ENCODE data around the gene CCDC194. TPM values are rescaled to one million over a fixed set of nuclear protein-coding genes. Genes with fewer than 3 reads are reported as not detected.

CCDC194 gene
- total and polyA plus RNA-seq, 2 of the 13 experiments (the other 11 are each of a cell fraction or from before 2014, with no cell fraction given), result 0.13 to 0.21 TPM

DNA sequence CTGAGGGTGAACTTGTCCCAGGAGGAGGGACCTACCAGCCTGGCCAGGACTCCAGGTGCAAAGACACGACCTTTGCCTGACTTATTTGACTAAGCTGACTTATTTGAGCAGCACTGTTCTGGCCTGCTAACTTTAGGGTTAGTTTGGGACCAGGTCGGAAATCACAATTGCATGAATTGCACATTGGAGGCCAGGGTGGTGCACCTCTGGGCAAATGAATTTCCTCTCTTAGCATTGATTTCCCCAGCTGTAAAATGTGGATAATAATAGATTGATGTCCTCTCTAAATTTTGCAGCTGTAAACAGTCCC, 12.8 kb upstream of the CCDC194 start (continued):
- TF ChIP-seq, protein P1, sequence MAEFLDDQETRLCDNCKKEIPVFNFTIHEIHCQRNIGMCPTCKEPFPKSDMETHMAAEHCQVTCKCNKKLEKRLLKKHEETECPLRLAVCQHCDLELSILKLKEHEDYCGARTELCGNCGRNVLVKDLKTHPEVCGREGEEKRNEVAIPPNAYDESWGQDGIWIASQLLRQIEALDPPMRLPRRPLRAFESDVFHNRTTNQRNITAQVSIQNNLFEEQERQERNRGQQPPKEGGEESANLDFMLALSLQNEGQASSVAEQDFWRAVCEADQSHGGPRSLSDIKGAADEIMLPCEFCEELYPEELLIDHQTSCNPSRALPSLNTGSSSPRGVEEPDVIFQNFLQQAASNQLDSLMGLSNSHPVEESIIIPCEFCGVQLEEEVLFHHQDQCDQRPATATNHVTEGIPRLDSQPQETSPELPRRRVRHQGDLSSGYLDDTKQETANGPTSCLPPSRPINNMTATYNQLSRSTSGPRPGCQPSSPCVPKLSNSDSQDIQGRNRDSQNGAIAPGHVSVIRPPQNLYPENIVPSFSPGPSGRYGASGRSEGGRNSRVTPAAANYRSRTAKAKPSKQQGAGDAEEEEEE (CRISPR knock-in tag; IDR thresholded peaks at IDR 0.05; ENCODE audit: borderline replicate concordance), result no peak
- TF ChIP-seq HNF4A (CRISPR knock-in tag; IDR thresholded peaks at IDR 0.05) (no peak), MEF2D (CRISPR knock-in tag; IDR thresholded peaks at IDR 0.05) (no peak), RARG (CRISPR knock-in tag; IDR thresholded peaks at IDR 0.05; ENCODE audit: low read depth) (no peak), GABPB1 (CRISPR knock-in tag; IDR thresholded peaks at IDR 0.05) (no peak), GATAD2A (CRISPR knock-in tag; IDR thresholded peaks at IDR 0.05) (no peak), PPARG (CRISPR knock-in tag; conservative IDR thresholded peaks at IDR 0.05) (peak; percentile 74), ZNF256 (CRISPR knock-in tag; conservative IDR thresholded peaks at IDR 0.05) (no peak), ZMYM2 (CRISPR knock-in tag; IDR thresholded peaks at IDR 0.05) (no peak), ZNF24 (IDR thresholded peaks at IDR 0.05) (no peak), SMYD3 (CRISPR knock-in tag; IDR thresholded peaks at IDR 0.05) (no peak), ZNF274 (CRISPR knock-in tag; IDR thresholded peaks at IDR 0.05) (no peak), ZNF781 (CRISPR knock-in tag; IDR thresholded peaks at IDR 0.05; ENCODE audit: borderline replicate concordance, not compliant biosample characterization) (no peak), ZKSCAN8 (CRISPR knock-in tag; IDR thresholded peaks at IDR 0.05; ENCODE audit: borderline replicate concordance) (no peak), DR1 (CRISPR knock-in tag; IDR thresholded peaks at IDR 0.05) (no peak), ELF1 (CRISPR knock-in tag; IDR thresholded peaks at IDR 0.05) (no peak), ONECUT2 (CRISPR knock-in tag; IDR thresholded peaks at IDR 0.05) (no peak), ZSCAN31 (CRISPR knock-in tag; IDR thresholded peaks at IDR 0.05; ENCODE audit: low read depth) (0 out of 2 replicates have a peak, but pooled peaks have one; percentile 1), PHB2 (IDR thresholded peaks at IDR 0.05; ENCODE audit: partially characterized antibody) (no peak), ZMYM4 (CRISPR knock-in tag; IDR thresholded peaks at IDR 0.05) (0 out of 2 replicates have a peak, but pooled peaks have one; percentile 3), SCMH1 (CRISPR knock-in tag; IDR thresholded peaks at IDR 0.05; ENCODE audit: borderline replicate concordance) (no peak), RFX3 (CRISPR knock-in tag; IDR thresholded peaks at IDR 0.05) (no peak), TP53 (CRISPR knock-in tag; conservative IDR thresholded peaks at IDR 0.05) (no peak), RCOR2 (CRISPR knock-in tag; IDR thresholded peaks at IDR 0.05) (no peak)
- TF ChIP-seq, protein P2, sequence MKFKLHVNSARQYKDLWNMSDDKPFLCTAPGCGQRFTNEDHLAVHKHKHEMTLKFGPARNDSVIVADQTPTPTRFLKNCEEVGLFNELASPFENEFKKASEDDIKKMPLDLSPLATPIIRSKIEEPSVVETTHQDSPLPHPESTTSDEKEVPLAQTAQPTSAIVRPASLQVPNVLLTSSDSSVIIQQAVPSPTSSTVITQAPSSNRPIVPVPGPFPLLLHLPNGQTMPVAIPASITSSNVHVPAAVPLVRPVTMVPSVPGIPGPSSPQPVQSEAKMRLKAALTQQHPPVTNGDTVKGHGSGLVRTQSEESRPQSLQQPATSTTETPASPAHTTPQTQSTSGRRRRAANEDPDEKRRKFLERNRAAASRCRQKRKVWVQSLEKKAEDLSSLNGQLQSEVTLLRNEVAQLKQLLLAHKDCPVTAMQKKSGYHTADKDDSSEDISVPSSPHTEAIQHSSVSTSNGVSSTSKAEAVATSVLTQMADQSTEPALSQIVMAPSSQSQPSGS (CRISPR knock-in tag; IDR thresholded peaks at IDR 0.05), result no peak
- TF ChIP-seq, protein P3, sequence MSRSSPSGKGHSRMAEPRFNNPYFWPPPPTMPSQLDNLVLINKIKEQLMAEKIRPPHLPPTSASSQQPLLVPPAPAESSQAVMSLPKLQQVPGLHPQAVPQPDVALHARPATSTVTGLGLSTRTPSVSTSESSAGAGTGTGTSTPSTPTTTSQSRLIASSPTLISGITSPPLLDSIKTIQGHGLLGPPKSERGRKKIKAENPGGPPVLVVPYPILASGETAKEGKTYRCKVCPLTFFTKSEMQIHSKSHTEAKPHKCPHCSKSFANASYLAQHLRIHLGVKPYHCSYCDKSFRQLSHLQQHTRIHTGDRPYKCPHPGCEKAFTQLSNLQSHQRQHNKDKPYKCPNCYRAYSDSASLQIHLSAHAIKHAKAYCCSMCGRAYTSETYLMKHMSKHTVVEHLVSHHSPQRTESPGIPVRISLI (CRISPR knock-in tag; IDR thresholded peaks at IDR 0.05; ENCODE audit: borderline replicate concordance), result no peak
- TF ChIP-seq, protein P4, sequence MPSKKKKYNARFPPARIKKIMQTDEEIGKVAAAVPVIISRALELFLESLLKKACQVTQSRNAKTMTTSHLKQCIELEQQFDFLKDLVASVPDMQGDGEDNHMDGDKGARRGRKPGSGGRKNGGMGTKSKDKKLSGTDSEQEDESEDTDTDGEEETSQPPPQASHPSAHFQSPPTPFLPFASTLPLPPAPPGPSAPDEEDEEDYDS (CRISPR knock-in tag; IDR thresholded peaks at IDR 0.05), result no peak
- TF ChIP-seq, protein P5, sequence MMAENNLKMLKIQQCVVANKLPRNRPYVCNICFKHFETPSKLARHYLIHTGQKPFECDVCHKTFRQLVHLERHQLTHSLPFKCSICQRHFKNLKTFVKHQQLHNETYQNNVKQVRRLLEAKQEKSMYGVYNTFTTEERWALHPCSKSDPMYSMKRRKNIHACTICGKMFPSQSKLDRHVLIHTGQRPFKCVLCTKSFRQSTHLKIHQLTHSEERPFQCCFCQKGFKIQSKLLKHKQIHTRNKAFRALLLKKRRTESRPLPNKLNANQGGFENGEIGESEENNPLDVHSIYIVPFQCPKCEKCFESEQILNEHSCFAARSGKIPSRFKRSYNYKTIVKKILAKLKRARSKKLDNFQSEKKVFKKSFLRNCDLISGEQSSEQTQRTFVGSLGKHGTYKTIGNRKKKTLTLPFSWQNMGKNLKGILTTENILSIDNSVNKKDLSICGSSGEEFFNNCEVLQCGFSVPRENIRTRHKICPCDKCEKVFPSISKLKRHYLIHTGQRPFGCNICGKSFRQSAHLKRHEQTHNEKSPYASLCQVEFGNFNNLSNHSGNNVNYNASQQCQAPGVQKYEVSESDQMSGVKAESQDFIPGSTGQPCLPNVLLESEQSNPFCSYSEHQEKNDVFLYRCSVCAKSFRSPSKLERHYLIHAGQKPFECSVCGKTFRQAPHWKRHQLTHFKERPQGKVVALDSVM (CRISPR knock-in tag; IDR thresholded peaks at IDR 0.05), result peak; percentile 64
